CD8-positive, alpha-beta memory T cell (primary cell): ENCODE measurements around the gene CCR5. TPM values are rescaled to one million over a fixed set of nuclear protein-coding genes. Genes with fewer than 3 reads are reported as not detected.

Source experiments
- CTCF ChIA-PET: fragments of 350-600 bp; sonication (Branson Sonifier 250); formaldehyde crosslinking; loops from one replicate; lab custom pipeline; 2021; ENCODE audit warnings: antibody characterized with exemption; lab: Charles Lee
- POLR2A ChIA-PET: fragments of 350-600 bp; sonication (Branson Sonifier 250); formaldehyde crosslinking; loops from one replicate; lab custom pipeline; 2021; ENCODE audit warnings: antibody characterized with exemption; lab: Charles Lee
- DNase-seq, 5 donors: peaks; one replicate each; pipeline versions ENCODE4 v3.0.0 to v3.0.0-alpha.2; 2020 to 2022; ENCODE audit warnings: mixed read lengths in 1 of 5
- H3K27ac ChIP-seq: one replicate; pipeline ENCODE4 v1.7.0; 2013; ENCODE audit warnings: low read depth, mild to moderate bottlenecking, low read length, moderate library complexity
- H3K27me3 ChIP-seq: 2 replicates; pipeline ENCODE4 v1.7.0; 2013; ENCODE audit warnings: low read length, mild to moderate bottlenecking; ENCODE audit not compliant: insufficient read depth, poor library complexity, severe bottlenecking
- H3K36me3 ChIP-seq: 2 replicates; pipeline ENCODE4 v1.7.0; 2013; ENCODE audit warnings: mild to moderate bottlenecking, low read length, moderate library complexity; ENCODE audit not compliant: insufficient read depth
- H3K4me1 ChIP-seq: 2 replicates; pipeline ENCODE4 v1.7.0; 2013; ENCODE audit warnings: mild to moderate bottlenecking, low read length, moderate library complexity; ENCODE audit not compliant: insufficient read depth
- H3K4me3 ChIP-seq: 2 replicates; pipeline ENCODE4 v1.7.0; 2013; ENCODE audit warnings: mild to moderate bottlenecking, low read length
- H3K9me3 ChIP-seq: 2 replicates; pipeline ENCODE4 v1.7.0; 2013; ENCODE audit warnings: mild to moderate bottlenecking, low read length
- H3K27ac Mint-ChIP-seq, 8 donors: one replicate each; pipeline ENCODE4 v1.8.0; 2020 to 2021; ENCODE audit warnings: mixed read lengths in 8 of 8, mild to moderate bottlenecking in 6 of 8, inconsistent platforms in 3 of 8, moderate library complexity in 3 of 8
- H3K27me3 Mint-ChIP-seq, 2 donors: one replicate each; pipeline ENCODE4 v1.8.0; 2020 to 2021; ENCODE audit warnings: mixed read lengths in 2 of 2, mild to moderate bottlenecking in 1 of 2, moderate library complexity in 1 of 2
- H3K36me3 Mint-ChIP-seq, 3 donors: one replicate each; pipeline ENCODE4 v1.8.0; 2020 to 2021; ENCODE audit warnings: mixed read lengths in 3 of 3, inconsistent platforms in 1 of 3, mild to moderate bottlenecking in 1 of 3
- H3K4me1 Mint-ChIP-seq, 3 donors: one replicate each; pipeline ENCODE4 v1.8.0; 2020 to 2021; ENCODE audit warnings: mixed read lengths in 3 of 3, inconsistent platforms in 1 of 3, mild to moderate bottlenecking in 1 of 3
- H3K4me3 Mint-ChIP-seq, 7 donors: one replicate each; pipeline ENCODE4 v1.8.0; 2020 to 2021; ENCODE audit warnings: mixed read lengths in 7 of 7, mild to moderate bottlenecking in 6 of 7, moderate library complexity in 4 of 7, inconsistent platforms in 2 of 7
- H3K9me3 Mint-ChIP-seq, 5 donors: one replicate each; pipeline ENCODE4 v1.8.0; 2020 to 2022; ENCODE audit warnings: mixed read lengths in 5 of 5, mild to moderate bottlenecking in 3 of 5, moderate library complexity in 2 of 5, inconsistent platforms in 1 of 5
- polyA plus RNA-seq: library from polyadenylated mRNA; unstranded; fragments of 300-500 nt; fragmentation: Illumina TruSeq; gene quantifications from one replicate; pipeline ENCODE4 v1.2.3, GENCODE V29; 2021
- total RNA-seq, 2 experiments: library from RNA; stranded (reverse); gene quantifications; one replicate each; pipeline ENCODE4 v1.2.3, GENCODE V29; 2021

Gene CCR5
- total and polyA plus RNA-seq, 3 experiments from 2014 or later: 2.6 to 29.2 (median 3.4) TPM

- H3K4me1 ChIP-seq: no peaks in the 10 kb centered on the region
- Mint-ChIP-seq H3K27ac (peak overlapping the region in 1 of 8 donors; percentile 36), H3K36me3 (no peaks in the 10 kb centered on the region), H3K4me3 (no peak overlapping the region), H3K27me3 (peaks cover 0 to 3% of the 10 kb centered on the region in 2 donors), H3K4me1 (peaks cover 0 to 14% (median 2%) of the 10 kb centered on the region in 3 donors), H3K9me3 (no peaks in the 10 kb centered on the region)
- no peaks in the 10 kb centered on the region for H3K27me3 ChIP-seq
- POLR2A ChIA-PET: no interaction called here
- H3K4me3 ChIP-seq: no peak overlapping the region
- H3K9me3 ChIP-seq: no peaks in the 10 kb centered on the region
- CTCF ChIA-PET: no interaction called here
- H3K36me3 ChIP-seq: no peaks in the 10 kb centered on the region
- no peak overlapping the region for H3K27ac ChIP-seq
- DNase-seq: no peak
Observed at GRCh38 chr3:46419816-46420215, 49.1 kb downstream of the CCR5 start.

DNA sequence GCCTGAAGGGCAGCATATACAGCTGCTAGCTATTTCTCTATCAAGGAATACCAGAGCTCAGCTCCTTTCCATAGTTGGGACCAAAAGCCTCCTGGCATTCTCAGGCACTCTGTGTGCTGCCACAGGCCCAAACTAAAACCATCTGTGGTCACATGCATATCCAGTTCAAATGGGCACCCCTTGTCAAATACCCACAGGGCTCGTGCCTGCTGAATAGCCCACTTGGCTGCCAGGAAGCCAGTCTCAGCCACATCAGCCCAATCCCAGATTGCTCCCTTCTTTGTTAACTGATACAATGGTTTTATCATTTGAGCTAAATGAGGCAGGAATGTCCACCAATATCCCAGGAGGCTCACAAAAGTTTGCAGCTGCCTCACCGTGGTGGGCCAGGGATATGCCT lies 50.2 kb downstream of the CCR5 start:
- no peak overlapping the region for H3K27ac Mint-ChIP-seq
- Histone ChIP-seq H3K27me3 (no peaks in the 10 kb centered on the region), H3K36me3 (no peaks in the 10 kb centered on the region), H3K4me1 (no peaks in the 10 kb centered on the region), H3K4me3 (no peak overlapping the region), H3K27ac (no peak overlapping the region), H3K9me3 (no peaks in the 10 kb centered on the region)
- no peaks in the 10 kb centered on the region for H3K36me3 Mint-ChIP-seq
- H3K27me3 Mint-ChIP-seq: peaks cover 0 to 3% of the 10 kb centered on the region in 2 donors
- DNase-seq: no peak
- no peak overlapping the region for H3K4me3 Mint-ChIP-seq
- ChIA-PET CTCF (no interaction called here), POLR2A (no interaction called here)
- no peaks in the 10 kb centered on the region for H3K9me3 Mint-ChIP-seq
- peaks cover under 1 to 10% (median 2%) of the 10 kb centered on the region in 3 donors for H3K4me1 Mint-ChIP-seq

- Mint-ChIP-seq H3K4me3 (no peak overlapping the region), H3K9me3 (no peaks in the 10 kb centered on the region), H3K27ac (no peak overlapping the region), H3K27me3 (peaks cover 0 to 3% of the 10 kb centered on the region in 2 donors), H3K4me1 (peaks cover 3 to 15% (median 12%) of the 10 kb centered on the region in 3 donors), H3K36me3 (no peaks in the 10 kb centered on the region)
- CTCF ChIA-PET: no interaction called here
- no peaks in the 10 kb centered on the region for H3K36me3 ChIP-seq
- POLR2A ChIA-PET: no interaction called here
- H3K4me1 ChIP-seq: peaks cover 4% of the 10 kb centered on the region
- H3K9me3 ChIP-seq: no peaks in the 10 kb centered on the region
- H3K4me3 ChIP-seq: no peak overlapping the region
- no peak for DNase-seq
- H3K27me3 ChIP-seq: no peaks in the 10 kb centered on the region
- H3K27ac ChIP-seq: no peak overlapping the region
Observed at GRCh38 chr3:46422617-46423016, 51.9 kb downstream of the CCR5 start.

DNA sequence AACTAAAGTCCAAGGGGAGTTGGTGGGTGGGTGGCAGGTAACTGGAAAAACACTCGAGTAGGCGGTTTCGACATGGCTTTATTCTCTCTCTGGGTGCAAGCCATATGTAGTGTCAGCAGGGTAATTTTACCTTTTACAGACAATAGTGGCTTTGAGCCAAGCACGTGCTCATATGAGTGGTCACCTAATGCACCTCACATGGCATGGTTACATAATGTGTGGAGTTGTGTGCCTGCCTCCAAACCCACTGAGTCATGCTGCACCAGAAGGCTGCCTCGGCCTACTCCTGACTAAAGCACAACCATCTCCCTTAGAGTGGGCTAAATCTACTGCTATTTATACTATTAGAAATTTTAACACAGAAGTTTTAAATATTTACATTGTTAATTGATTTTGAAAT lies 52.8 kb downstream of the CCR5 start:
- no peak for DNase-seq
- Histone ChIP-seq H3K9me3 (no peaks in the 10 kb centered on the region), H3K27me3 (no peaks in the 10 kb centered on the region), H3K27ac (no peak overlapping the region), H3K36me3 (no peaks in the 10 kb centered on the region), H3K4me3 (no peak overlapping the region), H3K4me1 (peaks cover 4% of the 10 kb centered on the region)
- H3K27ac Mint-ChIP-seq: no peak overlapping the region
- H3K27me3 Mint-ChIP-seq: no peaks in the 10 kb centered on the region
- no peak overlapping the region for H3K4me3 Mint-ChIP-seq
- H3K4me1 Mint-ChIP-seq: peaks cover 3 to 15% (median 12%) of the 10 kb centered on the region in 3 donors
- CTCF ChIA-PET: no interaction called here
- POLR2A ChIA-PET: no interaction called here
- no peaks in the 10 kb centered on the region for H3K9me3 Mint-ChIP-seq
- no peaks in the 10 kb centered on the region for H3K36me3 Mint-ChIP-seq

Other genes with a start within 250 kb of the CCR5 start
- 1 to 10 TPM; 1.5 to 1.8 TPM for gene CCR1, start 162.6 kb upstream of the CCR5 start, total RNA-seq
- gene CCR1, start 162.6 kb upstream of the CCR5 start, polyA plus RNA-seq: 10.8 TPM
- gene CCR3, start 128.5 kb upstream of the CCR5 start, total RNA-seq: not detected
- gene CCR3, start 128.5 kb upstream of the CCR5 start, polyA plus RNA-seq: 0.22 TPM
- under 1 TPM; 0.51 to 0.74 TPM for gene CCR2, start 16.8 kb upstream of the CCR5 start, total RNA-seq
- 59.7 TPM for gene CCR2, start 16.8 kb upstream of the CCR5 start, polyA plus RNA-seq
- 1 to 10 TPM; 2.7 to 3.0 TPM for gene CCRL2, start 36.3 kb downstream of the CCR5 start, total RNA-seq
- 2.3 TPM for gene CCRL2, start 36.3 kb downstream of the CCR5 start, polyA plus RNA-seq
- not detected for gene LTF, start 94.0 kb downstream of the CCR5 start, total RNA-seq
- not detected for gene LTF, start 94.0 kb downstream of the CCR5 start, polyA plus RNA-seq
- gene RTP3, start 127.0 kb downstream of the CCR5 start, total RNA-seq: not detected
- not detected for gene RTP3, start 127.0 kb downstream of the CCR5 start, polyA plus RNA-seq
- gene LRRC2, start 195.4 kb downstream of the CCR5 start, total RNA-seq: under 1 TPM; 0.04 TPM
- not detected for gene LRRC2, start 195.4 kb downstream of the CCR5 start, polyA plus RNA-seq
- not detected for gene FAM240A, start 241.6 kb downstream of the CCR5 start, total RNA-seq
- not detected for gene FAM240A, start 241.6 kb downstream of the CCR5 start, polyA plus RNA-seq